Measurements from ENCODE around the gene SLC44A2.

Gene SLC44A2

DNA sequence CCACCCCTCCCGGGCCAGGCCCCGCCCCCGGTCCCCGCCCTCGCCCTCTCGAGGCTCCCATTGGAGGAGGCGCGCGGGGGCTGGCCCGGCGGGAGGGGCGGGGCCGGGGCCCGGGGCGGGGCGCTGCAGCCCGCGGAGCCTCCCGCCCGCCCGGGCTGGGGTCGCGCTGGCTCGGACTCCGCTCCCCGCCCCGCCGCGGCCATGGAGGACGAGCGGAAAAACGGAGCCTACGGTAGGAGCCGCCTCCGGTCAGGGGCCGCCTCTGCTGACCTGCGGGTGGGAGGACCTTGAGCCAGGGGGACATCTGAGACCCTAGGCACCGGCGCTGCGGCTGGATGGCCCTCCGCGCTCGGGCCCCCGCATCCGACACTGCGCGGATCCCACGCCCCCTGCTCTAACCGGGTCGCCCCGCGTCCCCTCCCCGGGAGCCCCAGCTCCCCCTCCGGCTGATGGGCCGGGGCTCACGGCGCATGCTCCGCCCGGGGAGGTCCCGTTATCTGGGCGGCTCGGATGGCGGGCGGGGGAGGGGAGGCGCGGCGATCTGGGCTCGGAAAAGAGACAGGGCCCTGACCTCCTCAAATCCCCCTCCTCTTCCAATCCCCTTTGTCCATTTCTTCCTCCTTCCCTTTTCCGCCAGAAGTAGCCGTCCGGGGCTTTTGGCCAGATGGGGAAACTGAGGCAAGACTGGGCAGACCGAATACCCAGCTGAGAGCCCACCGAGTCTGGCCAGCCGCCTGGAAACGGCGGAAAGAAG, 22.8 kb upstream of the SLC44A2 start:
- Histone ChIP-seq H4K91ac (ENCODE audit: low read depth, low read length, poor library complexity) (no peak overlapping the region), H3K9me3 (replicated peaks in 1 of 2; ENCODE audit: control insufficient read depth in 2 of 2, insufficient read depth in 1 of 2, low read depth in 1 of 2, low read length in 2 of 2) (peaks cover 4 to 7% of the 10 kb centered on the region in 2 donors), H3K27me3 (ENCODE audit: control insufficient read depth in 3 of 3, insufficient read depth in 3 of 3, low read depth in 1 of 3, low read length in 3 of 3) (no peaks in the 10 kb centered on the region), H3K9ac (ENCODE audit: low read depth, low read length, poor library complexity) (peak overlapping the region; percentile 100), H2BK5ac (ENCODE audit: low read length) (peak overlapping the region; percentile 69), H3K4me1 (ENCODE audit: control insufficient read depth in 2 of 2, insufficient read depth in 1 of 2, low read depth in 1 of 2, low read length in 2 of 2) (peaks cover 0 to 2% of the 10 kb centered on the region in 2 donors), H3K14ac (ENCODE audit: low read length) (peak overlapping the region; percentile 6), H3K4ac (ENCODE audit: low read length) (peak overlapping the region; percentile 10), H2AFZ (ENCODE audit: low read length) (peak overlapping the region; percentile 96), H3K79me1 (ENCODE audit: low read depth, low read length) (peaks cover 12% of the 10 kb centered on the region), H3K27ac (replicated peaks; ENCODE audit: low read length) (peak overlapping the region; percentile 96), H4K8ac (ENCODE audit: low read depth, low read length) (no peak overlapping the region), H3K4me3 (ENCODE audit: low read length in 2 of 2) (peak overlapping the region; percentile 90 to 93), H2AK5ac (ENCODE audit: low read depth, low read length) (peak overlapping the region; percentile 68), H2BK12ac (ENCODE audit: low read length) (no peak overlapping the region), H3K18ac (ENCODE audit: low read length) (peak overlapping the region; percentile 100), H2BK120ac (ENCODE audit: low read depth, low read length) (peak overlapping the region; percentile 61), H3K36me3 (replicated peaks in 1 of 2; ENCODE audit: control insufficient read depth in 2 of 2, insufficient read depth in 2 of 2, low read length in 2 of 2) (peaks cover 3 to 5% of the 10 kb centered on the region in 2 donors), H3K23ac (ENCODE audit: low read depth, low read length, poor library complexity) (peak overlapping the region; percentile 100), H2BK15ac (ENCODE audit: low read length) (peak overlapping the region; percentile 85), H3K4me2 (ENCODE audit: insufficient read depth, low read length, poor library complexity, severe bottlenecking) (peak overlapping the region; percentile 75)
- no CpG with 5 or more reads among the region's 76 CpGs for WGBS, 2 donors (ENCODE audit: extremely low coverage in 2 of 2, insufficient read length in 2 of 2, insufficient replicate concordance in 1 of 2)
- peak; percentile 81 for DNase-seq (ENCODE audit: low spot score)

DNA sequence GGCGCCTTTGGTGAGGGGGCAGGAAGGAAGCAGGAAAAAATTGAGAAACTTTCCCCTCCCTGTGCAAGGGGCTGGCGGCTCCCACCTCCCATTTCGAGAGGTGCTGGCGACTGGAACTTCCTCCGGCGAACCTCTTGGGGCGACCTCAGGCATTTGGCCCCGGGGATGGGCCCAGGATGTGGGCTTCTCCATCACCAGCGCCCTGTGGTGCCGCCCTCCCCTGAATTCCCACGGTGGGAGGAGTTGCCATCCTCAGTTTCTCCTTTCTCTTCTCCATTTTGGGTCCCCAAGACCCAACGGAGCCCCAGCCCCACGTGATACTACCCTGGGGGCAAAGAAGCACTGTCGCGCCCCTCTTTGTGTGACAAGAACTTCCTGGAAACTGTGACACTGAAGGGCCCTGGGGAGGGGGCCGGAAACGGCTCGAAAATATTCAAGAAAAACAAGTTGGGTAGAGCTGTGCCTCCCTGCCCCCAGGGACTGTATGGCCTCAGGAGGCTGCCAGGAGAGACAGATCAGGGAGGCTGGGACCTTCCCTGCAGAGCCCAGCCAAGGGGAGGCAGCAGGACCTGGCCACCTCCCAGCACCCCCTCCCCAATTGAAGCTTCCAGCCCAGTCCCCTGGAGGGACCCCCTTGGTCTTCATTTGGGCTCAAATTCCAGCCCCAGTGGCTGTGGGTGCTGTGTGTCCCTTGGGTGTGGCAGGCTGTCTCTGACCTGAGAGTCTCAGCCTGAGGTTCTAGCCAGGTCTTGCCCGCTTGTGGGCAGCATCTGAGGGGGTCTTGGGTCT, 22.1 kb upstream of the SLC44A2 start:
- Histone ChIP-seq H3K27ac (replicated peaks; ENCODE audit: low read length) (peak overlapping the region; percentile 96), H2BK120ac (ENCODE audit: low read depth, low read length) (peak overlapping the region; percentile 61), H3K14ac (ENCODE audit: low read length) (peak overlapping the region; percentile 6), H3K4me3 (ENCODE audit: low read length in 2 of 2) (peak overlapping the region; percentile 90 to 93), H3K9me3 (replicated peaks in 1 of 2; ENCODE audit: control insufficient read depth in 2 of 2, insufficient read depth in 1 of 2, low read depth in 1 of 2, low read length in 2 of 2) (peaks cover 4 to 7% of the 10 kb centered on the region in 2 donors), H3K4me1 (ENCODE audit: control insufficient read depth in 2 of 2, insufficient read depth in 1 of 2, low read depth in 1 of 2, low read length in 2 of 2) (peaks cover 0 to 2% of the 10 kb centered on the region in 2 donors), H2AFZ (ENCODE audit: low read length) (peak overlapping the region; percentile 96), H3K27me3 (ENCODE audit: control insufficient read depth in 3 of 3, insufficient read depth in 3 of 3, low read depth in 1 of 3, low read length in 3 of 3) (no peaks in the 10 kb centered on the region), H2BK5ac (ENCODE audit: low read length) (peak overlapping the region; percentile 69), H3K4ac (ENCODE audit: low read length) (peak overlapping the region; percentile 31), H2BK15ac (ENCODE audit: low read length) (peak overlapping the region; percentile 49), H3K9ac (ENCODE audit: low read depth, low read length, poor library complexity) (peak overlapping the region; percentile 79), H3K79me1 (ENCODE audit: low read depth, low read length) (peaks cover 12% of the 10 kb centered on the region), H2AK5ac (ENCODE audit: low read depth, low read length) (peak overlapping the region; percentile 68), H3K4me2 (ENCODE audit: insufficient read depth, low read length, poor library complexity, severe bottlenecking) (peak overlapping the region; percentile 75), H4K91ac (ENCODE audit: low read depth, low read length, poor library complexity) (no peak overlapping the region), H2BK12ac (ENCODE audit: low read length) (no peak overlapping the region), H4K8ac (ENCODE audit: low read depth, low read length) (no peak overlapping the region), H3K23ac (ENCODE audit: low read depth, low read length, poor library complexity) (no peak overlapping the region), H3K18ac (ENCODE audit: low read length) (peak overlapping the region; percentile 99), H3K36me3 (replicated peaks in 1 of 2; ENCODE audit: control insufficient read depth in 2 of 2, insufficient read depth in 2 of 2, low read length in 2 of 2) (peaks cover 3 to 5% of the 10 kb centered on the region in 2 donors)
- no peak for DNase-seq (ENCODE audit: low spot score)
- whole genome bisulfite sequencing, 2 donors (ENCODE audit: extremely low coverage in 2 of 2, insufficient read length in 2 of 2, insufficient replicate concordance in 1 of 2), result no CpG with 5 or more reads among the region's 19 CpGs

DNA sequence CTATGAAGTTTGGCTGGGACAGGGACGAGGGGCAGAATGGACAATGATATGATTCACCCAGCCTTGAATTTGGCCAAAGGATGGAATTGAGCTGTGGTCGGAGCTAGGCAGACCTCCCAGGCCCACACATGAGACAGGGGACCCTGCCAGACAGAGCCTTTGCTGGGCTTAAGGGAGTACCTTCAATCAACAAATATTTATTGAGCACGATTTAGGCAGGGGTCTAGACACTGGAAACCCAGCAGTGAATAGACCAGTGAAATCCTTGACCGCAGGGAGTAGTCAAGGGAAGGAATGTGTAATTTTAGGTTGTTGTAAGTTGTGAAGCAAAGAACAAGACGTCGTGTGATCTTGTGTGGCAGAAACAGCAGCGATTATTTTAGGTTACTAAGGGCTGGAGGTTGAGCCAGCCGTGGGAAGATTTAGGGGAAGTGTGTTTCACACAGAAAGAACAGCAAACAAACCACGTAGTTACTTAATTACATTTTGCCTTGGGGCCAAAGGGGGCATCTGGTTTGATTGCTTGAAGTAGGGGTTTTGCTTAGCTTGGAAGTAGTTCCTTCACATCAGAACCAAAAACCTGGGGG, 21.4 kb upstream of the SLC44A2 start:
- H4K91ac ChIP-seq (ENCODE audit: low read depth, low read length, poor library complexity), result no peak overlapping the region
- WGBS, 2 donors (ENCODE audit: extremely low coverage in 2 of 2, insufficient read length in 2 of 2, insufficient replicate concordance in 1 of 2), result no CpG with 5 or more reads among the region's 9 CpGs
- H2AFZ ChIP-seq (ENCODE audit: low read length), result no peak overlapping the region
- H3K36me3 ChIP-seq (replicated peaks in 1 of 2; ENCODE audit: control insufficient read depth in 2 of 2, insufficient read depth in 2 of 2, low read length in 2 of 2), result peaks cover 3 to 5% of the 10 kb centered on the region in 2 donors
- no peak overlapping the region for H3K27ac ChIP-seq (replicated peaks; ENCODE audit: low read length)
- no peak overlapping the region for H3K18ac ChIP-seq (ENCODE audit: low read length)
- no peak overlapping the region for H3K23ac ChIP-seq (ENCODE audit: low read depth, low read length, poor library complexity)
- peak overlapping the region; percentile 68 for H2AK5ac ChIP-seq (ENCODE audit: low read depth, low read length)
- DNase-seq (ENCODE audit: low spot score), result no peak
- no peak overlapping the region for H2BK120ac ChIP-seq (ENCODE audit: low read depth, low read length)
- H3K14ac ChIP-seq (ENCODE audit: low read length), result no peak overlapping the region
- no peak overlapping the region for H3K4ac ChIP-seq (ENCODE audit: low read length)
- H3K79me1 ChIP-seq (ENCODE audit: low read depth, low read length), result peaks cover 12% of the 10 kb centered on the region
- H3K9ac ChIP-seq (ENCODE audit: low read depth, low read length, poor library complexity), result peak overlapping the region; percentile 79
- peaks cover 0 to 2% of the 10 kb centered on the region in 2 donors for H3K4me1 ChIP-seq (ENCODE audit: control insufficient read depth in 2 of 2, insufficient read depth in 1 of 2, low read depth in 1 of 2, low read length in 2 of 2)
- H2BK15ac ChIP-seq (ENCODE audit: low read length), result no peak overlapping the region
- H3K27me3 ChIP-seq (ENCODE audit: control insufficient read depth in 3 of 3, insufficient read depth in 3 of 3, low read depth in 1 of 3, low read length in 3 of 3), result no peaks in the 10 kb centered on the region
- no peak overlapping the region for H4K8ac ChIP-seq (ENCODE audit: low read depth, low read length)
- H3K4me3 ChIP-seq (ENCODE audit: low read length in 2 of 2), result peak overlapping the region in 1 of 2 donors; percentile 90
- H3K4me2 ChIP-seq (ENCODE audit: insufficient read depth, low read length, poor library complexity, severe bottlenecking), result no peak overlapping the region
- H3K9me3 ChIP-seq (replicated peaks in 1 of 2; ENCODE audit: control insufficient read depth in 2 of 2, insufficient read depth in 1 of 2, low read depth in 1 of 2, low read length in 2 of 2), result peaks cover 4 to 7% of the 10 kb centered on the region in 2 donors
- no peak overlapping the region for H2BK5ac ChIP-seq (ENCODE audit: low read length)
- no peak overlapping the region for H2BK12ac ChIP-seq (ENCODE audit: low read length)

Measured in neuronal stem cell (in vitro differentiated cells).